ENCODE data around the gene ZNF736.
"Not testable (repeated sequence)": the region's sequence is repeated elsewhere in the genome, so short reads cannot be mapped to it uniquely, and the experiment has no call there.

The ZNF736 gene

GRCh38 chr7:64313740-64314491, at the start of gene ZNF736:
Gene ZNF736 (plus strand): TSS chr7:64313961. CDS start chr7:64314151, 190 bp downstream.
- no peaks in the 10 kb centered on the region for H3K27me3 Mint-ChIP-seq
- ATAC-seq (peak; percentile 100), DNase-seq (peak; percentile 83)
- H3K9me3 Mint-ChIP-seq = peaks cover 7% of the 10 kb centered on the region
- H3K27ac Mint-ChIP-seq = peak within 1 kb of the TSS; percentile 95
- H3K36me3 Mint-ChIP-seq (ENCODE audit: low read depth) = peaks cover 35% of the 10 kb centered on the region
- peaks cover 38% of the 10 kb centered on the region for H3K4me1 Mint-ChIP-seq
- H3K4me3 Mint-ChIP-seq = peak within 1 kb of the TSS; percentile 96

- H3K27me3 Mint-ChIP-seq = no peaks in the 10 kb centered on the region
- H3K36me3 Mint-ChIP-seq (ENCODE audit: low read depth) = peaks cover 7% of the 10 kb centered on the region
- H3K4me1 Mint-ChIP-seq = no peaks in the 10 kb centered on the region
- ATAC-seq (no peak), DNase-seq (no peak)
- H3K4me3 Mint-ChIP-seq = no peak overlapping the region
- H3K27ac Mint-ChIP-seq = no peak overlapping the region
- H3K9me3 Mint-ChIP-seq = peaks cover 46% of the 10 kb centered on the region
Observed at GRCh38 chr7:64266341-64266919, 47.3 kb upstream of the ZNF736 start.

GRCh38 chr7:64277630-64278029, 36.1 kb upstream of the ZNF736 start:
- no peak for DNase-seq
- Mint-ChIP-seq H3K4me3 (no peak overlapping the region), H3K36me3 (ENCODE audit: low read depth) (no peaks in the 10 kb centered on the region), H3K27ac (no peak overlapping the region), H3K4me1 (no peaks in the 10 kb centered on the region), H3K9me3 (peaks cover 21% of the 10 kb centered on the region), H3K27me3 (no peaks in the 10 kb centered on the region)
- ATAC-seq = no peak

- DNase-seq = no peak
Observed at GRCh38 chr7:64294701-64295420, 18.9 kb upstream of the ZNF736 start.

GRCh38 chr7:64297418-64297817, 16.3 kb upstream of the ZNF736 start:
- H3K27ac Mint-ChIP-seq; H3K4me3 Mint-ChIP-seq; DNase-seq; H3K36me3 Mint-ChIP-seq (ENCODE audit: low read depth); H3K4me1 Mint-ChIP-seq; H3K27me3 Mint-ChIP-seq: not testable (repeated sequence)
- H3K9me3 Mint-ChIP-seq = peaks cover 10% of the 10 kb centered on the region
- ATAC-seq = peak; percentile 47

More at GRCh38 chr7:64294701-64295420, 18.9 kb upstream of the ZNF736 start:
- H3K9me3 Mint-ChIP-seq = peaks cover 6% of the 10 kb centered on the region
- H3K36me3 Mint-ChIP-seq (ENCODE audit: low read depth) = no peaks in the 10 kb centered on the region
- H3K4me1 Mint-ChIP-seq = peaks cover 4% of the 10 kb centered on the region
- no peaks in the 10 kb centered on the region for H3K27me3 Mint-ChIP-seq
- H3K27ac Mint-ChIP-seq = no peak overlapping the region
- no peak overlapping the region for H3K4me3 Mint-ChIP-seq
- no peak for ATAC-seq

GRCh38 chr7:64300641-64301405, 12.9 kb upstream of the ZNF736 start:
- Mint-ChIP-seq H3K9me3 (peaks cover 10% of the 10 kb centered on the region), H3K4me1 (peaks cover 16% of the 10 kb centered on the region), H3K27me3 (no peaks in the 10 kb centered on the region), H3K27ac (no peak overlapping the region), H3K36me3 (ENCODE audit: low read depth) (no peaks in the 10 kb centered on the region), H3K4me3 (no peak overlapping the region)
- no peak for DNase-seq
- no peak for ATAC-seq

- peak overlapping the region; percentile 86 for H3K4me3 Mint-ChIP-seq
- peaks cover 8% of the 10 kb centered on the region for H3K36me3 Mint-ChIP-seq (ENCODE audit: low read depth)
- peaks cover 37% of the 10 kb centered on the region for H3K4me1 Mint-ChIP-seq
- H3K27ac Mint-ChIP-seq = peak overlapping the region; percentile 94
- no peaks in the 10 kb centered on the region for H3K27me3 Mint-ChIP-seq
- H3K9me3 Mint-ChIP-seq = no peaks in the 10 kb centered on the region
- peak; percentile 99 for ATAC-seq
- peak; percentile 87 for DNase-seq
Observed at GRCh38 chr7:64307254-64308015, 6.3 kb upstream of the ZNF736 start.

- H3K4me3 Mint-ChIP-seq = peak overlapping the region; percentile 86
- peaks cover 8% of the 10 kb centered on the region for H3K36me3 Mint-ChIP-seq (ENCODE audit: low read depth)
- H3K9me3 Mint-ChIP-seq = no peaks in the 10 kb centered on the region
- no peaks in the 10 kb centered on the region for H3K27me3 Mint-ChIP-seq
- H3K27ac Mint-ChIP-seq = peak overlapping the region; percentile 94
- H3K4me1 Mint-ChIP-seq = peaks cover 41% of the 10 kb centered on the region
- DNase-seq (peak; percentile 5), ATAC-seq (no peak)
Observed at GRCh38 chr7:64308016-64308270, 5.8 kb upstream of the ZNF736 start.

- H3K4me1 Mint-ChIP-seq = peaks cover 49% of the 10 kb centered on the region
- H3K27me3 Mint-ChIP-seq = no peaks in the 10 kb centered on the region
- H3K4me3 Mint-ChIP-seq = no peak overlapping the region
- DNase-seq (no peak), ATAC-seq (no peak)
- H3K9me3 Mint-ChIP-seq = no peaks in the 10 kb centered on the region
- peaks cover 14% of the 10 kb centered on the region for H3K36me3 Mint-ChIP-seq (ENCODE audit: low read depth)
- H3K27ac Mint-ChIP-seq = no peak overlapping the region
Observed at GRCh38 chr7:64310426-64310825, 3.3 kb upstream of the ZNF736 start.

- no peaks in the 10 kb centered on the region for H3K27me3 Mint-ChIP-seq
- peak overlapping the region; percentile 95 for H3K27ac Mint-ChIP-seq
- H3K4me3 Mint-ChIP-seq = no peak overlapping the region
- DNase-seq (no peak), ATAC-seq (no peak)
- H3K36me3 Mint-ChIP-seq (ENCODE audit: low read depth) = peaks cover 33% of the 10 kb centered on the region
- H3K9me3 Mint-ChIP-seq = peaks cover 3% of the 10 kb centered on the region
- peaks cover 47% of the 10 kb centered on the region for H3K4me1 Mint-ChIP-seq
Observed at GRCh38 chr7:64312826-64313225, 935 bp upstream of the ZNF736 start.

- no peak for DNase-seq
- ATAC-seq = no peak
- Mint-ChIP-seq H3K36me3 (ENCODE audit: low read depth) (peaks cover 35% of the 10 kb centered on the region), H3K4me3 (peak overlapping the region; percentile 96), H3K9me3 (peaks cover 8% of the 10 kb centered on the region), H3K27ac (peak overlapping the region; percentile 95), H3K27me3 (no peaks in the 10 kb centered on the region), H3K4me1 (peaks cover 36% of the 10 kb centered on the region)
Observed at GRCh38 chr7:64314566-64314965, 805 bp downstream of the ZNF736 start.

- DNase-seq, H3K9me3 Mint-ChIP-seq, ATAC-seq, H3K27ac Mint-ChIP-seq, H3K27me3 Mint-ChIP-seq: not testable (repeated sequence)
- Mint-ChIP-seq H3K4me3 (peak overlapping the region; percentile 96), H3K36me3 (ENCODE audit: low read depth) (peaks cover 46% of the 10 kb centered on the region), H3K4me1 (peaks cover 38% of the 10 kb centered on the region)
Observed at GRCh38 chr7:64316031-64316742, 2.4 kb downstream of the ZNF736 start.
